GM23338 (cell line): ENCODE data around the gene CDH4. TPM values are rescaled to one million over a fixed set of nuclear protein-coding genes. Genes with fewer than 3 reads are reported as not detected.

Experiments
- ATAC-seq: fragments of 200-7000 bp; cut with Tn5 transposase; 3 replicates; pipeline ENCODE4 v1.9.1; 2020
- DNase-seq: peaks from one replicate; pipeline ENCODE4 v3.0.0-alpha.2; 2015; ENCODE audit warnings: low spot score
- H2AFZ ChIP-seq: fragments of 200-600 bp; sonication (generic); 2 replicates; pipeline ENCODE4 v1.8.0; 2016; ENCODE audit warnings: antibody characterized with exemption, mild to moderate bottlenecking, moderate library complexity
- H3F3A ChIP-seq: fragments of 200-600 bp; sonication (generic); replicated peaks from 2 replicates; pipeline ENCODE4 v1.8.0; 2017; ENCODE audit warnings: antibody characterized with exemption, mixed run types, low read depth
- H3K27ac ChIP-seq: fragments of 200-600 bp; sonication (generic); 2 replicates; pipeline ENCODE4 v1.6.1; 2016; ENCODE audit warnings: low read depth
- H3K27me3 ChIP-seq: fragments of 200-600 bp; sonication (generic); 2 replicates; pipeline ENCODE4 v1.8.0; 2016; ENCODE audit warnings: mild to moderate bottlenecking, mixed run types, moderate library complexity; ENCODE audit not compliant: insufficient read depth
- H3K36me3 ChIP-seq: fragments of 200-600 bp; sonication (generic); 2 replicates; pipeline ENCODE4 v1.8.0; 2016; ENCODE audit warnings: mild to moderate bottlenecking; ENCODE audit not compliant: insufficient read depth
- H3K4me1 ChIP-seq: fragments of 200-600 bp; sonication (generic); 2 replicates; pipeline ENCODE4 v1.8.0; 2016; ENCODE audit warnings: mild to moderate bottlenecking, moderate library complexity; ENCODE audit not compliant: insufficient read depth
- H3K4me2 ChIP-seq: fragments of 200-600 bp; sonication (generic); 2 replicates; pipeline ENCODE4 v1.7.1; 2017; ENCODE audit warnings: mixed run types
- H3K4me3 ChIP-seq: fragments of 200-600 bp; sonication (generic); 2 replicates; pipeline ENCODE4 v1.6.1; 2016; ENCODE audit warnings: mixed run types
- H3K79me2 ChIP-seq: fragments of 200-600 bp; sonication (generic); replicated peaks from 2 replicates; pipeline ENCODE4 v1.8.0; 2017; ENCODE audit warnings: mild to moderate bottlenecking; ENCODE audit not compliant: insufficient read depth
- H3K9me2 ChIP-seq: fragments of 200-600 bp; sonication (generic); 2 replicates; pipeline ENCODE4 v1.8.0; 2017; ENCODE audit not compliant: insufficient read depth
- H4K20me1 ChIP-seq: fragments of 200-600 bp; sonication (generic); replicated peaks from 2 replicates; pipeline ENCODE4 v1.8.0; 2017; ENCODE audit warnings: mild to moderate bottlenecking; ENCODE audit not compliant: insufficient read depth
- H3K27ac Mint-ChIP-seq: 2 replicates; pipeline ENCODE4 v1.8.0; 2020; ENCODE audit warnings: inconsistent platforms, mild to moderate bottlenecking, moderate library complexity, mixed read lengths
- H3K27me3 Mint-ChIP-seq: 3 replicates; pipeline ENCODE4 v1.8.0; 2022; ENCODE audit warnings: low read depth, mild to moderate bottlenecking, moderate library complexity, mixed read lengths, inconsistent platforms; ENCODE audit not compliant: insufficient read depth, poor library complexity
- H3K36me3 Mint-ChIP-seq: 3 replicates; pipeline ENCODE4 v1.8.0; 2021; ENCODE audit warnings: low read depth, mild to moderate bottlenecking, inconsistent platforms, moderate library complexity, mixed read lengths
- H3K4me1 Mint-ChIP-seq: 3 replicates; pipeline ENCODE4 v1.8.0; 2020; ENCODE audit warnings: mild to moderate bottlenecking, inconsistent platforms, mixed read lengths
- H3K4me3 Mint-ChIP-seq: 3 replicates; pipeline ENCODE4 v1.8.0; 2021; ENCODE audit warnings: moderate library complexity, mild to moderate bottlenecking, inconsistent platforms, mixed read lengths
- H3K9me3 Mint-ChIP-seq: 3 replicates; pipeline ENCODE4 v1.8.0; 2020; ENCODE audit warnings: moderate library complexity, mild to moderate bottlenecking, inconsistent platforms, mixed read lengths
- CREB1 ChIP-seq: fragments of 250-450 bp; sonication (Bioruptor Pico); IDR thresholded peaks from 2 replicates; pipeline ENCODE4 v1.5.0; 2020; ENCODE audit warnings: low read depth, mild to moderate bottlenecking, moderate library complexity
- CTCF ChIP-seq, 2 experiments: fragments of 200-600 bp in 1 of 2; sonication (generic) in 1 of 2; conservative IDR thresholded peaks; 2 replicates each; pipeline versions ENCODE4 v1.5.1 to v1.6.1; 2016 to 2017; ENCODE audit warnings: antibody characterized with exemption in 2 of 2, low read depth in 2 of 2, mild to moderate bottlenecking in 2 of 2, moderate library complexity in 1 of 2
- EZH2 ChIP-seq: fragments of 200-600 bp; sonication (generic); IDR thresholded peaks from one replicate; pipeline ENCODE4 v1.8.0; 2017; ENCODE audit warnings: antibody characterized with exemption, mild to moderate bottlenecking, low read depth; ENCODE audit not compliant: unreplicated experiment
- EZH2phosphoT487 ChIP-seq: fragments of 200-600 bp; sonication (generic); IDR thresholded peaks from one replicate; pipeline ENCODE4 v1.8.1; 2018; ENCODE audit warnings: antibody characterized with exemption; ENCODE audit not compliant: unreplicated experiment
- JUNB ChIP-seq: IDR thresholded peaks from one replicate; pipeline ENCODE4 v1.6.1; 2016; ENCODE audit warnings: antibody characterized with exemption; ENCODE audit not compliant: unreplicated experiment
- NANOG ChIP-seq: IDR thresholded peaks from 2 replicates; pipeline ENCODE4 v1.6.1; 2016; ENCODE audit warnings: antibody characterized with exemption, borderline replicate concordance
- POLR2AphosphoS5 ChIP-seq: IDR thresholded peaks from 2 replicates; pipeline ENCODE4 v1.6.1; 2016; ENCODE audit warnings: antibody characterized with exemption, low read depth
- REST ChIP-seq: IDR thresholded peaks from one replicate; pipeline ENCODE4 v1.6.1; 2018; ENCODE audit warnings: antibody characterized with exemption; ENCODE audit not compliant: unreplicated experiment
- STAT1 ChIP-seq: IDR thresholded peaks from one replicate; pipeline ENCODE4 v1.6.1; 2016; ENCODE audit warnings: antibody characterized with exemption; ENCODE audit not compliant: unreplicated experiment
- ZNF114 ChIP-seq: fragments of 250-450 bp; sonication (Bioruptor Pico); IDR thresholded peaks from 2 replicates; pipeline ENCODE4 v1.5.0; 2020; ENCODE audit warnings: mild to moderate bottlenecking, moderate library complexity
- ZNF331 ChIP-seq: fragments of 250-450 bp; sonication (Bioruptor Pico); IDR thresholded peaks from 2 replicates; pipeline ENCODE4 v1.5.0; 2020; ENCODE audit warnings: low read depth, mild to moderate bottlenecking, moderate library complexity
- polyA plus RNA-seq: library from polyadenylated mRNA; unstranded; fragments of >200 nt; fragmentation: Nextera tagmentation; extraction: Ambion mirVana; gene quantifications from 2 replicates; pipeline ENCODE4 v1.2.1, GENCODE V29; 2016
- total RNA-seq: library from RNA; depleted of rRNA; stranded (reverse); fragments of >200 nt; shearing (Covaris generic); gene quantifications from 2 replicates; pipeline ENCODE4 v1.2.3, GENCODE V29; 2014
- TF ChIP-seq, protein P1 (sequence below): fragments of 250-450 bp; sonication (Bioruptor Pico); IDR thresholded peaks from 2 replicates; pipeline ENCODE4 v1.5.0; 2020; ENCODE audit warnings: mild to moderate bottlenecking, moderate library complexity
- TF ChIP-seq, protein P2 (sequence below): IDR thresholded peaks from 2 replicates; pipeline ENCODE4 v1.6.1; 2016; ENCODE audit warnings: antibody characterized with exemption

The CDH4 gene
- total and polyA plus RNA-seq, 2 experiments from 2014 or later = 1.2 to 4.2 TPM

DNA sequence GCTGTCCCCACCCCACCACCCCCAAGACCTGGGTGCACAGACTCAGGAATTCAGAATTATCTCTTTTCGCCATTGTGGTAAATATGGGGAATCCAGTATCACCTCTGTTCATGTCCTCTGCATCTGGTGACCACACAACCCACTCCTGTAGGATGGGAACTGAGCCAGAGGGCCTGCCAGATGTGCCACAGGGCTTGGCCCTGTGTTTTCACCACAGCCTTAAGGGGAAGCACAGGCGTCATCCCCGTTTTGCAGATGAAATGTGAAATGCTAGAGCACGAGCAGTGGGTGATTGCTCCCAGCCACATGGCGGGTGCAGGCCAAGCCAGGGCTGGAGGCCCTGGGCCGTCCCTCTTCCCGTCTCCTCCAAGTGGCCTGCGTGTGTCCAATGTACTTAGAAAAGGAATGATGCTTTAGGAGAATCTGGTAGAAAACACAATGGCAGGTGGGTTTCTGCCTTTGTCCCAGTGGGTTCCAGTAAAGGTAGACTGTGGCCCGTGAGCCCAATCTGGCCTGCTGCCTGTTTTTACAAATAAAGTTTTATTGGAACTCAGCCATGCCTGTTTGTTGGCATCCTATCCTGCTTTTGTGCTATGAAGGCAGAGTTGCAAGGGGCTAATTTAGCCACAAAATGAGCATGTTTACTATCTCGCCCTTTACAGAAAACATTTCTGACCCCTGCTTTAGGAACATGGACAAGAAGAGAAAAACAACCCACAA, 309.2 kb downstream of the CDH4 start:
- no peaks in the 10 kb centered on the region for H3K27me3 ChIP-seq
- H2AFZ ChIP-seq = no peak overlapping the region
- H3F3A ChIP-seq = no peaks in the 10 kb centered on the region
- no peaks in the 10 kb centered on the region; the same call in 1 of the 2 replicates for H3K9me2 ChIP-seq
- no peaks in the 10 kb centered on the region for H3K36me3 ChIP-seq
- H3K4me2 ChIP-seq = no peak overlapping the region
- no peaks in the 10 kb centered on the region for H3K79me2 ChIP-seq
- no peaks in the 10 kb centered on the region for H3K36me3 Mint-ChIP-seq
- H3K4me3 ChIP-seq = no peak overlapping the region
- no peaks in the 10 kb centered on the region for H4K20me1 ChIP-seq
- no peak for TF ChIP-seq REST
- TF ChIP-seq, protein P1, sequence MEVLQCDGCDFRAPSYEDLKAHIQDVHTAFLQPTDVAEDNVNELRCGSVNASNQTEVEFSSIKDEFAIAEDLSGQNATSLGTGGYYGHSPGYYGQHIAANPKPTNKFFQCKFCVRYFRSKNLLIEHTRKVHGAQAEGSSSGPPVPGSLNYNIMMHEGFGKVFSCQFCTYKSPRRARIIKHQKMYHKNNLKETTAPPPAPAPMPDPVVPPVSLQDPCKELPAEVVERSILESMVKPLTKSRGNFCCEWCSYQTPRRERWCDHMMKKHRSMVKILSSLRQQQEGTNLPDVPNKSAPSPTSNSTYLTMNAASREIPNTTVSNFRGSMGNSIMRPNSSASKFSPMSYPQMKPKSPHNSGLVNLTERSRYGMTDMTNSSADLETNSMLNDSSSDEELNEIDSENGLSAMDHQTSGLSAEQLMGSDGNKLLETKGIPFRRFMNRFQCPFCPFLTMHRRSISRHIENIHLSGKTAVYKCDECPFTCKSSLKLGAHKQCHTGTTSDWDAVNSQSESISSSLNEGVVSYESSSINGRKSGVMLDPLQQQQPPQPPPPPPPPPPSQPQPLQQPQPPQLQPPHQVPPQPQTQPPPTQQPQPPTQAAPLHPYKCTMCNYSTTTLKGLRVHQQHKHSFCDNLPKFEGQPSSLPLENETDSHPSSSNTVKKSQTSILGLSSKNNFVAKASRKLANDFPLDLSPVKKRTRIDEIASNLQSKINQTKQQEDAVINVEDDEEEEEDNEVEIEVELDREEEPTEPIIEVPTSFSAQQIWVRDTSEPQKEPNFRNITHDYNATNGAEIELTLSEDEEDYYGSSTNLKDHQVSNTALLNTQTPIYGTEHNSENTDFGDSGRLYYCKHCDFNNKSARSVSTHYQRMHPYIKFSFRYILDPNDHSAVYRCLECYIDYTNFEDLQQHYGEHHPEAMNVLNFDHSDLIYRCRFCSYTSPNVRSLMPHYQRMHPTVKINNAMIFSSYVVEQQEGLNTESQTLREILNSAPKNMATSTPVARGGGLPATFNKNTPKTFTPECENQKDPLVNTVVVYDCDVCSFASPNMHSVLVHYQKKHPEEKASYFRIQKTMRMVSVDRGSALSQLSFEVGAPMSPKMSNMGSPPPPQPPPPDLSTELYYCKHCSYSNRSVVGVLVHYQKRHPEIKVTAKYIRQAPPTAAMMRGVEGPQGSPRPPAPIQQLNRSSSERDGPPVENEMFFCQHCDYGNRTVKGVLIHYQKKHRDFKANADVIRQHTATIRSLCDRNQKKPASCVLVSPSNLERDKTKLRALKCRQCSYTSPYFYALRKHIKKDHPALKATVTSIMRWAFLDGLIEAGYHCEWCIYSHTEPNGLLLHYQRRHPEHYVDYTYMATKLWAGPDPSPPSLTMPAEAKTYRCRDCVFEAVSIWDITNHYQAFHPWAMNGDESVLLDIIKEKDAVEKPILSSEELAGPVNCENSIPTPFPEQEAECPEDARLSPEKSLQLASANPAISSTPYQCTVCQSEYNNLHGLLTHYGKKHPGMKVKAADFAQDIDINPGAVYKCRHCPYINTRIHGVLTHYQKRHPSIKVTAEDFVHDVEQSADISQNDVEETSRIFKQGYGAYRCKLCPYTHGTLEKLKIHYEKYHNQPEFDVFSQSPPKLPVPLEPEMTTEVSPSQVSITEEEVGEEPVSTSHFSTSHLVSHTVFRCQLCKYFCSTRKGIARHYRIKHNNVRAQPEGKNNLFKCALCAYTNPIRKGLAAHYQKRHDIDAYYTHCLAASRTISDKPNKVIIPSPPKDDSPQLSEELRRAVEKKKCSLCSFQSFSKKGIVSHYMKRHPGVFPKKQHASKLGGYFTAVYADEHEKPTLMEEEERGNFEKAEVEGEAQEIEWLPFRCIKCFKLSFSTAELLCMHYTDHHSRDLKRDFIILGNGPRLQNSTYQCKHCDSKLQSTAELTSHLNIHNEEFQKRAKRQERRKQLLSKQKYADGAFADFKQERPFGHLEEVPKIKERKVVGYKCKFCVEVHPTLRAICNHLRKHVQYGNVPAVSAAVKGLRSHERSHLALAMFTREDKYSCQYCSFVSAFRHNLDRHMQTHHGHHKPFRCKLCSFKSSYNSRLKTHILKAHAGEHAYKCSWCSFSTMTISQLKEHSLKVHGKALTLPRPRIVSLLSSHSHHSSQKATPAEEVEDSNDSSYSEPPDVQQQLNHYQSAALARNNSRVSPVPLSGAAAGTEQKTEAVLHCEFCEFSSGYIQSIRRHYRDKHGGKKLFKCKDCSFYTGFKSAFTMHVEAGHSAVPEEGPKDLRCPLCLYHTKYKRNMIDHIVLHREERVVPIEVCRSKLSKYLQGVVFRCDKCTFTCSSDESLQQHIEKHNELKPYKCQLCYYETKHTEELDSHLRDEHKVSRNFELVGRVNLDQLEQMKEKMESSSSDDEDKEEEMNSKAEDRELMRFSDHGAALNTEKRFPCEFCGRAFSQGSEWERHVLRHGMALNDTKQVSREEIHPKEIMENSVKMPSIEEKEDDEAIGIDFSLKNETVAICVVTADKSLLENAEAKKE = no peak
- TF ChIP-seq POLR2AphosphoS5 = no peak
- TF ChIP-seq, protein P2, sequence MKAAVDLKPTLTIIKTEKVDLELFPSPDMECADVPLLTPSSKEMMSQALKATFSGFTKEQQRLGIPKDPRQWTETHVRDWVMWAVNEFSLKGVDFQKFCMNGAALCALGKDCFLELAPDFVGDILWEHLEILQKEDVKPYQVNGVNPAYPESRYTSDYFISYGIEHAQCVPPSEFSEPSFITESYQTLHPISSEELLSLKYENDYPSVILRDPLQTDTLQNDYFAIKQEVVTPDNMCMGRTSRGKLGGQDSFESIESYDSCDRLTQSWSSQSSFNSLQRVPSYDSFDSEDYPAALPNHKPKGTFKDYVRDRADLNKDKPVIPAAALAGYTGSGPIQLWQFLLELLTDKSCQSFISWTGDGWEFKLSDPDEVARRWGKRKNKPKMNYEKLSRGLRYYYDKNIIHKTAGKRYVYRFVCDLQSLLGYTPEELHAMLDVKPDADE = no peak
- TF ChIP-seq EZH2 = no peak
- TF ChIP-seq CREB1 (CRISPR knock-in tag) = no peak
- no peak for TF ChIP-seq STAT1
- TF ChIP-seq JUNB = no peak
- no peak for TF ChIP-seq EZH2phosphoT487
- no peak for TF ChIP-seq ZNF114
- no peak for TF ChIP-seq NANOG
- TF ChIP-seq ZNF331 = no peak
- no peak for TF ChIP-seq CTCF (conservative IDR thresholded peaks at IDR 0.05; ENCODE audit: low read depth in 2 of 2)
- DNase-seq (no peak), ATAC-seq (no peak)
- H3K27ac ChIP-seq = no peak overlapping the region
- 0 out of 2 replicates have a peak, but pooled peaks cover under 1% of the 10 kb centered on the region for H3K4me1 ChIP-seq
- no peaks in the 10 kb centered on the region; the same call in 2 of the 3 replicates for H3K9me3 Mint-ChIP-seq
- peaks cover 4% of the 10 kb centered on the region for H3K27me3 Mint-ChIP-seq
- H3K4me1 Mint-ChIP-seq = peaks cover 23% of the 10 kb centered on the region
- H3K4me3 Mint-ChIP-seq = no peak overlapping the region
- no peak overlapping the region for H3K27ac Mint-ChIP-seq
